GM08714 (cell line): ENCODE data around the gene GALNT6.

Experiments
- H3K4me3 ChIP-seq: fragments of 200-500 bp; sonication (Bioruptor generic); 2 replicates; pipeline ENCODE4 v1.5.1; 2014; ENCODE audit warnings: mild to moderate bottlenecking, low read length, inconsistent platforms
- ZNF274 ChIP-seq: IDR thresholded peaks from 2 replicates; pipeline ENCODE4 v1.6.1; 2012; ENCODE audit warnings: mild to moderate bottlenecking, low read depth, low read length

Gene GALNT6

DNA sequence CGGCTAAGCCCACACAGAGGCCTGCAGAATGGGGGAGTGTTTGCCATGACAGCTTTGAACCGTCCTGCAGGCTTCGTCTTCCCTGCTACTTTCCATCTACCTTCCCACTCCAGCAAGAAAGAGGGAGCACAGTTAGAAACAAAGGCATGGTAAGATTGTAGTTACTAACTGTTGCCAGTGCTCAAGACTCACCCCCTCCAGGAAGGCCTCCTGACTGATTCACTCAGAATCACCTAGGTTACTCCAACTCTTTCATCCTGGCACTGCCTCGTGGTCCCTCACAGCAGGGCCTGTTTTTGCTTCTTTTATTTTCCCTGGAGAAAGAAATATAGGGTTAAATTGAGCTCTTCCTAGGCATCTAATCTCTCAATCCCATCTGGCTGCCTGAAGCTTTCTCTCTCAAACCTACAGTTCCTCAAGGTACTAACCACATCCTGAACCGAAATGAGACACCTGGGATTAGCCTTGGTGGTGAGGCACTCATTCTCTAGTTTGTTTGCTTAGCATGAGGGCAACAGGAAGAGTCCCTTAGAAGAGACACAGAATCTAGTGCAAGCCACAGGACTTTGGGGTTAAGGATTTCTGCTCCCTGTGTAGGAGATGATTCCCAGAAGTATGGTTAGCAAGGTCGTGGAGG lies 7.8 kb downstream of the GALNT6 start:
- H3K4me3 ChIP-seq = no peak overlapping the region
- no peak for TF ChIP-seq ZNF274

DNA sequence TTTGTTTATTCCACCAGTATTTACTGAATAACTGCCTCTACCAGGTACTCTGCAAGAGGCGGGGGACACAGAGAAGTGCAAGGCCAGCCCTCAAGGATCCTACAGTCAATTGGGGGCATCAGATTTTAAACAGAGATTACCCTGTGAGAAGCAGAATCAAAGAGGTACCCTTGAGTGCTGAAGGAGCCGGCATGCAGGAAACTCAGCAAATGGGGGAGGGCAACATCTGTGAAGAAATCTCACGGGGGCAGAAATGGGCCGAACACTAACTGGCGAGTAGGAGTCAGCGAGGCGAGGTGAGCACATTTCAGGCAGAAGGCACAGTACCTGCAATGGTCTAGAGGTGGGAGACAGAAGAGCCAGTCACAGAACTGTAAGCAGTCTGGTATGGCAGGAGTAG lies 9.0 kb downstream of the GALNT6 start:
- TF ChIP-seq ZNF274 = no peak
- no peak overlapping the region for H3K4me3 ChIP-seq

DNA sequence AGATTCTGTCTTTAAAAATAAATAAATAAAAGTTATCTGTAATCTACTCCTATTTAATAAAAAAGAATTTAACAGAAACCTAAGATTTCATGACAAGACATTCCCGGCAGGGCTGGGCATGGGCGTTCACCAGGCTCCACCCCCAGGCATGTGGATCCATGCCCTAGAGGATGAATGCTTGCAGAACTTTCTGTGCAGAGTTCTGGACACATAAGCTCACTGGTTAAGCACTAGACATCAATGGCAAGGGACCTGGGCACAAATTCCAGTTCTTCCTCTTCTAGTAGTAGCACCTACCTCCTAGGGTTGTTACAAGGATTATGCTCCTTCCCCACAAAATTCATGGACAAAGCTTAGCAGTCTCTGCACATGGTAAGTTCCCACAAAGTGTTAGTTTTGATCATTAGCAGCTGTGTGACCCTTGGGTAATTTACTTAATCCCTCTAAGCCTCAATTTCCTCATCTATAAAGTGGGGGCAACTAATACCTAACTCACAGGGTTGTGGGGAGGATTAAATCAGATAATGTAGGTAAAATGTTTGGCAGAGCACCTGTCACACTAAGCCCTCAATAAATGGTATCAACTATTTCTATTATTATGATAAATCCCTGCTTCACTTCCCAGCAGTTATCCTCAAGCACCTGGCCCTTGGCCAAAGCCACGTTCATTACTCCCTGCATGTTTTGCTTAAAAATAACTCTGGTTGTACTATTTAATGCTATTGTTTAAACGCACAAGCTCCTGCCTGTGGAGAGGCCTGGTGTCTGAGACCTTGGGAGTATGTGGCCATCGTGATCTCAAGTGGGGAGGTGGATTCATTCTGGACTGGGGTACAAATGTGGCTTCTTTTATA lies 9.8 kb downstream of the GALNT6 start:
- no peak for TF ChIP-seq ZNF274
- H3K4me3 ChIP-seq = no peak overlapping the region

DNA sequence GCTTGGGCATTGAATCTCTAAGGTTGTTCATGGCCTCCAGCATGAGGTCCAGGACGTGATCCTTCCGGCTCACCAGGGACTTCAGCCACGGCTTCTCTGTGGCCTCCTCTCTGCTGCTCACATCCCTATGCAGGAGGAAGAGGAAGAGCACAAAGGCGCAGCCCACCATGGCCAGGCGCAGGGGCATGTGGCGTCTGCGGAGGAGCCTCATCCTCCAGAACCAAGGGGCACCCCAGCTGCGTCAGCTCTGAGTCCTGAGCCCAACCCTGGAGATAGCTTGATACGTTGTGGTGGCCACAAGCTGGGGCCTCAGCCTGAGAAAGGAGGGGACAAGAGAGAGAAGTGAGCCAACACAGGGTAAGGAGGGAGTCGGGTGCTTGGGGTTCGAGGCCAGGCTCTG lies 11.6 kb downstream of the GALNT6 start:
- TF ChIP-seq ZNF274 = no peak

DNA sequence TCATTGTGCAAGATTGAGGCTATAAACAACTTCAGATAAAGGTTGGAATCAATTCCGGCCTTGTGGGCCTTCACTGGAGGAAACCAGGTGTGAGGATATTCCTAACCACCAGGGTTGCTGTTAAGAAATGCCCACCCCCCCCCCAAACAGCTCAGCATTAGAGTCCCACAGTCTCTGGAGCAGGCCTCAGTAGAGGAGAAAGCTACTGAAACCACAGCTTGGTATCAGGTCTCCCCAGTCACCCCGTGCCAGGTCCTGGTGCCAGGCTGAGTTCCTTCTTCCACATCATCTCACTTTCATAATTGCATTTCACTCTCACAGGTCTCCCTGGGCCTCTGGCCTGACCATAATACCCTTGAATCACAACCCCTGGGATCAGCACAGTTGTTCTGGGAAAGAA lies 12.5 kb downstream of the GALNT6 start:
- H3K4me3 ChIP-seq = no peak overlapping the region
- no peak for TF ChIP-seq ZNF274

More for the DNA sequence above, 11.6 kb downstream of the GALNT6 start:
- no peak overlapping the region for H3K4me3 ChIP-seq

DNA sequence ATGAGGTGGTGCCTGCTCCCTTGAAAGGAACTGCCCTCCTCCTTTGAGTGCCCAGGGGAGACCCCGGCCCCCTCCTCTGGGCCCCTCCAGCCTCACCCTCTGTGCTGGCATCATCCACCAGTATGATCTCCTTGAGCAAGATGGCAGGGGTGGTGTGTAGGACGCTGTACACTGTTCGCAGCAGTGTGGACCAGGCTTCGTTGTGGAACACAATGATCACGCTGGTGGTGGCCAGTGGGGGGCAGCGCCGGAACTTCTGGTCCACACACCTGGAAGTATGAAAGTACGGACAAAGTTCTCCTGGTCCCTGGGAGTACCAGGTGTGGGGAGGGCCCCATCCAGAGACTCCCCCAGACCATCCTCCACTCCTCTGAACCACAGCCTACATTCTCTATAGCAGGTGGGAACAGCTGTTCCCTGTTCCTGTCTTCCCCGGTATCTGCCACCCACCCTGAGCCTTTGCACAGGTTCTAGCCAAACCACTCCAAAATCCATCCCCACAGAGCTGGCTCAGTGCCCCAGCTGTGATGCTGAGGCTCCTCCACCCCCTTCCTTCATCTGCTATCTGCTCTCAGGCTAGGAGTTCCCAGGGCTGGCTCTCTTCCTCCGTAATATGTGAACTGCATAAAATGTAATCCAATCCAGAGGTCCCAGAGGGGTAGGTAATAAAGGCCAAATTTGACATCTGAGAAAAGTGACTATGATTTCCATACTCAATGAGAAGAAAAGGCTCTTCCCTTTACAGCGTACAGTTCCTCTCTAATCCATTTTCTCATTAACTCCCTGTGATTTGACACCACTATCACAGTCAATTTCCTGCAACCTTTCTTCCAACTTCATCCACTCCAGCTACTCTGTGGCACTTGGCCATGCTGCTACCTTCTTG lies 13.9 kb downstream of the GALNT6 start:
- TF ChIP-seq ZNF274 = no peak

DNA sequence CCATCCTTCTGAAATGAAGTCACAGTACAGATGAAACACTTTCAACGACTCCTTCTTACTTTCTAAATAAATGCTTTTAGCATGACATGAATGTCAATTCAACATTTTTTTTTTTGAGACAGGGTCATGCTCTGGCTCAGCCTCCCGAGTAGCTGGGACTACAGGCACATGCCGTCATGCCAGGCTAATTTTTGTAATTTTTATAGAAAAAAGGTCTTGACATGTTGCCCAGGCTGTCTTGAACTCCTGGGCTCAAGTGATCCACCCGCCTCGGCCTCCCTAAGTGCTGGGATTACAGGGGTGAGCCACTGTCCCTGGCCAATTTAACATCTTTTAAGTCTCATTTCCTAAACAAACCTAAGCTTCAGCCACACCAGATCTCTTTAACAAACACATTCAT lies 16.4 kb downstream of the GALNT6 start:
- no peak overlapping the region for H3K4me3 ChIP-seq
- TF ChIP-seq ZNF274 = no peak

More for the DNA sequence above, 13.9 kb downstream of the GALNT6 start:
- H3K4me3 ChIP-seq = no peak overlapping the region

DNA sequence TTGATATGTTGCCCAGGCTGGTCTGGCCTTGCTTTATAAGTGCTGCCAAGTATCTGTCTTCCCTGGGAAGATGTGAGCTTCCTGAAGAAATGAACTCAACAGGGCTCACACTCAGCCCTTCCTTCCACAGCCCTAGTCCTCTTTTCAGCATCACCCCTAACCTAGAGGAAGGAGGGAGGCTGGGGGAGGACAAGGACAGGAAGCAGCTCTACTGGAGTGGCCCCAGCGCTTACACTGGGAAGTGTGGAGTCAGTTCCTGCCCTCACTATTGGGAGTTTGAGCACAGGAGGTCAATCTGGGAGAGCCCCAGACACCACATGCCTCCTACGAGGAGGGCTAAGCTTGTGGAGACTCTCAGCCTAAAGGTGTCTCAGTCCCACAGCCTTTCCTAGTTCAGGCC lies 16.8 kb downstream of the GALNT6 start:
- no peak overlapping the region for H3K4me3 ChIP-seq

DNA sequence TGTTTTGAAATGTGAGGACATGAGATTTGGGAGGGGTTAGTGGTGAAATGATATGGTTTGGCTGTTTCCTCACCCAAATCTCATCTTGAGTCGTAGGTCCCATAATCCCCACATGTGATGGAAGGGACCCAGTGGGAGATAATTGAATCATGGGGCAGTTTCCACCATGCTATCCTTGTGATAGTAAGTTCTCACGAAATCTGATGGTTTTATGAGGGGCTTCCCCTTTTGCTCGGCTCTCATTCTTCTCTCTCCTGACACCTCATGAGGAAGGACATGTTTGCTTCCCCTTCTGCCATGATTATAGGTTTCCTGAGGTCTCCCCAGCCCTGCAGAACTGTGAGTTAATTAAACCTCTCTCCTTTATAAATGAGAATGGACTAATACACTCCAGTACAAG lies 18.0 kb downstream of the GALNT6 start:
- no peak for TF ChIP-seq ZNF274
- H3K4me3 ChIP-seq = no peak overlapping the region

More for the DNA sequence above, 16.8 kb downstream of the GALNT6 start:
- no peak for TF ChIP-seq ZNF274

DNA sequence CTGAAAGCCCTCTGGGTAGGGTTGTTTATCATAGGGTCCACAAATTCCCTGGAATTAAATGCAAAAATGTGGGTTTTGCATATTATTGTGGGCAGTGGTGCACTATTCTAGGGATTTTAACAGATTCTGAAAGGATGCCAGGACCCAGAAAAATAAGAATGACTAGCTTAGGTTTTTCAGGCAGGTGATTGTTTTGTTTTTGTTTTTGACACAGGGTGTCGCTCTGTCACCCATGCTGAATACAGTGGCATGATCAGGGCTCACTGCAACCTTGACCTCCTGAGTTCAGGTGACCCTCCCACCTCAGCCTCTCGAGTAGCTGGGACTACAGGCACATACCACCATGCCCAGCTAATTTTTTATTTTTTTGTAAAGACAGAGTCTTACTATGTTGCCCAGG lies 19.2 kb downstream of the GALNT6 start:
- TF ChIP-seq ZNF274 = no peak
- H3K4me3 ChIP-seq = no peak overlapping the region

DNA sequence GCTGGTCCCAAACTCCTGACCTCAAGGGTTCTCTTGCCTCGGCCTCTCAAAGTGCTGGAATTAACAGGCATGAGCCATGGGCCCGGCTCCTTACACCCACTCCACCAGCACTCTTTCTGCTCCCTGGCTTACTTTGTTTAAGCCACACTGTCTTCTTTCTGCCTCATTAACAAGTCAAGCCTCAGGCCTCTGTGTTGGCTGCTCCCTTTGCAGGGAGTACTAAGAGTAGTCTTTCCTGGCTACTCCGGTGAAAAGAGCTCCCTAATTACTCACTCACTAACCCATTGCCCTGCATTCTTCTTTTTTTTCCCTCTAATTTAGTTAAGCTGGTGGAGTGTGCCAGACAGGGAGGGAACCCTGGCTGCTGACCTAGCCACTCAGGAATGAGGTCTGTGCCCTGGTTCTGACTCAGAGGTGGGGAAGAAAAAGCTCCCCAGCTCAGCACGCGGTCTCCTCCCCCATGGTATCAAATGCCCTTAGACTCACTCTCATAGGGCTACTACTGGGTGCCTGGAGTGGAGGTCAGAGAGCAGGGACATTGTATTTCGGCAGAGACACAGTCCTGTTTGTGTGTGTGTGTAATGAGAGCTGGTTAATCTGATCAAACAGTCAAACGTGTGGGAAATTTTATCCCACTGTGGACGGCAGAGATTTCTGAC lies 19.8 kb downstream of the GALNT6 start:
- no peak for TF ChIP-seq ZNF274
- H3K4me3 ChIP-seq = no peak overlapping the region

DNA sequence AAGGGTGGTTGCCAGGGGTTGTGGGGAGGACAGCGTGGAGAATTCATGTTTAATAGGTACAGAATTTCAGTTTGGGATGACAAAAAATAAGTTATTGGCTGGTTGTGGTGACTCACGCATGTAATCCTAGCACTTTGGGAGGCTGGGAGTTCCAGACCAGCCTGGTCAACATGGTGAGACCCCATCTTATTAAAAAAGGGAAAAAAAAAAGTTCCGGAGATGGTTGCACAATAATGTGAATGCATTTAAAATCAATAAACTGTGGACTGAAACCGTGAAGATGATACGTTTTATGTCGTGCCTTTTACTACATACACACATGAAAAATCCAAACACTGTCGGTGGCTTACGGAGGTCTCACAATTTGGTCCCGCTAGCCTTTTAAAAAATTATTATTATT lies 20.5 kb downstream of the GALNT6 start:
- no peak overlapping the region for H3K4me3 ChIP-seq
- TF ChIP-seq ZNF274 = no peak

DNA sequence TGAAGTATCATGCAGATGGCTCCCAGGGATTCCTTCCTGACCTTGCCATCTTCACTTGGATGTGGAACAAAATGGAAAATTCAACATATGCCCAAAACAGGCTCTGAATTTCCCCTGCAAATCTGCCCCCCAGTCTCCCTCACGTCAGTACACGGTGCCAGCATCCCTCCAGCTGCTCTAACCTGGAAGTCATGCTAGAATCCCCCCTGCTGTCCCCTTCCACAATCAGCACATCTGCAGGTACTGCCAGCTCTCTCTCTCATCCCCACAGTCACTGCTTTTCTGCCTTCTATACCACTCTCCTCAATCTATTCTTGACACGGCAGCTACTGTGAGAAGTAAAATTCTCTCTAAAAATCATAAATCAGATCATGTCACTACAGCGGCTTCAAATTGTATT lies 21.6 kb downstream of the GALNT6 start:
- no peak overlapping the region; the same call in 1 of the 2 replicates for H3K4me3 ChIP-seq
- TF ChIP-seq ZNF274 = no peak
